ENCODE results near the gene PVALEF.

The PVALEF gene

GRCh38 chr17:81124377-81124776 is 40.9 kb upstream of the PVALEF start:
- H3K27me3 ChIP-seq: no peaks in the 10 kb centered on the region
- DNase-seq: no peak
- H3K36me3 ChIP-seq: no peaks in the 10 kb centered on the region
- no peak overlapping the region for H3K4me3 ChIP-seq (ENCODE audit: low read depth, low read length)
- peaks cover 15% of the 10 kb centered on the region for H3K4me1 ChIP-seq
- H3K9me3 ChIP-seq: no peaks in the 10 kb centered on the region
- no peak for TF ChIP-seq CTCF (IDR thresholded peaks at IDR 0.05; ENCODE audit: low read depth, low read length)

GRCh38 chr17:81125573-81126081 is 39.7 kb upstream of the PVALEF start:
- TF ChIP-seq CTCF (IDR thresholded peaks at IDR 0.05; ENCODE audit: low read depth, low read length): no peak
- Histone ChIP-seq H3K9me3 (no peaks in the 10 kb centered on the region), H3K4me1 (peaks cover 15% of the 10 kb centered on the region), H3K36me3 (no peaks in the 10 kb centered on the region), H3K4me3 (ENCODE audit: low read depth, low read length) (no peak overlapping the region), H3K27me3 (no peaks in the 10 kb centered on the region)
- DNase-seq: peak; percentile 68

GRCh38 chr17:81126281-81127132 is 38.8 kb upstream of the PVALEF start:
- no peaks in the 10 kb centered on the region for H3K36me3 ChIP-seq
- no peaks in the 10 kb centered on the region for H3K27me3 ChIP-seq
- H3K4me1 ChIP-seq: peaks cover 15% of the 10 kb centered on the region
- H3K9me3 ChIP-seq: no peaks in the 10 kb centered on the region
- no peak overlapping the region for H3K4me3 ChIP-seq (ENCODE audit: low read depth, low read length)
- no peak for TF ChIP-seq CTCF (IDR thresholded peaks at IDR 0.05; ENCODE audit: low read depth, low read length)
- no peak for DNase-seq

GRCh38 chr17:81127133-81127455 is 38.2 kb upstream of the PVALEF start:
- TF ChIP-seq CTCF (IDR thresholded peaks at IDR 0.05; ENCODE audit: low read depth, low read length): no peak
- Histone ChIP-seq H3K4me3 (ENCODE audit: low read depth, low read length) (no peak overlapping the region), H3K4me1 (peaks cover 15% of the 10 kb centered on the region), H3K36me3 (no peaks in the 10 kb centered on the region), H3K27me3 (no peaks in the 10 kb centered on the region), H3K9me3 (no peaks in the 10 kb centered on the region)
- DNase-seq: no peak

GRCh38 chr17:81127526-81128177 is 37.7 kb upstream of the PVALEF start:
- no peak for DNase-seq
- H3K4me3 ChIP-seq (ENCODE audit: low read depth, low read length): no peak overlapping the region
- TF ChIP-seq CTCF (IDR thresholded peaks at IDR 0.05; ENCODE audit: low read depth, low read length): no peak
- H3K36me3 ChIP-seq: no peaks in the 10 kb centered on the region
- H3K27me3 ChIP-seq: no peaks in the 10 kb centered on the region
- H3K9me3 ChIP-seq: no peaks in the 10 kb centered on the region
- peaks cover 15% of the 10 kb centered on the region for H3K4me1 ChIP-seq

GRCh38 chr17:81128338-81128737 is 37.0 kb upstream of the PVALEF start:
- H3K4me3 ChIP-seq (ENCODE audit: low read depth, low read length): no peak overlapping the region

More at GRCh38 chr17:81128338-81128737, 37.0 kb upstream of the PVALEF start:
- Histone ChIP-seq H3K4me1 (peaks cover 15% of the 10 kb centered on the region), H3K27me3 (no peaks in the 10 kb centered on the region), H3K9me3 (no peaks in the 10 kb centered on the region), H3K36me3 (no peaks in the 10 kb centered on the region)
- TF ChIP-seq CTCF (IDR thresholded peaks at IDR 0.05; ENCODE audit: low read depth, low read length): no peak
- DNase-seq: no peak
